ENCODE measurements around the gene IGFALS.

The IGFALS gene

DNA sequence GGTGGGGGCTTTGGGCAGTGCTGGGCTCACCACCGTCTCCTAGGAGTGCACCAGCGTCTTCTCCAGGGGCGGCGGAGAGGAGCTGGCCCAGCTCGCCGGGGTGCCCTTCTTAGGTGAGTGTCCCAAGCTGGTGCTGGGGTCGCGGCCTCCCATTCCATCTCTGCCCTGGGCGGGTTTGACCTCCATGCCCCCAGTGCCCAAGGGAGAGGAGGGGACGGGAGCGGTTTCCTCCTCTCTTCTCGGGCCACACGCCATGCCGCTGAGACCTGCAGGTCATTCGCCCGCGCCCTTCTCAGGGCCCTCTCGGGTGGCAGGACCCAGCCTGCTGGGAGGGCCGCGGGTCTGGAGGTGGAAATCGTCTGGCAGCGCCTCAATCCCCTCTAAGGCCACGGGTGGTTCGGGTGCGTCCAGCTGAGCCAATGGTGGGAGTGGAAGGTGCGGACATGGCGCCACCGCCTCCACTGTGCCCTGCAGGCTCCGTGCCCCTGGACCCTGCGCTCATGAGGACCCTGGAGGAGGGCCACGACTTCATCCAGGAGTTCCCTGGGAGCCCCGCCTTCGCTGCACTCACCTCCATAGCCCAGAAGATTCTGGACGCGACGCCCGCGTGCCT, 5.3 kb downstream of the IGFALS start:
- DNase-seq = no peak

- DNase-seq = no peak
Measured at GRCh38 chr16:1787322-1788094, 6.0 kb downstream of the IGFALS start.

DNA sequence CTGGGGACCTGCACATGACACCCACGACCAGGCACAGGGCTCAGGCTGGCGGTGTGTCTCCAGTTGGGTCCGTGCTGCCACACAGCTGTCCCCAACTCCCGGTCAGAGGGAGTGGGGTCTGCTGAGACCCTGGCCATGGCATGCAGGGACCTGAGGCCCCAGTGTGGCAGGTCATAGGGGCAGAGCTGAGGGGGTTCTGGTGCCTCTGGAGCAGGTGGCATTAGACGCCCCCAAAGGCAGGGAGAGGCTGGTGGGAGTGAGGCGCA, 6.5 kb downstream of the IGFALS start:
- DNase-seq = no peak

GRCh38 chr16:1786242-1787055, 7.1 kb downstream of the IGFALS start:
- no peak for DNase-seq

- DNase-seq = no peak
Measured at GRCh38 chr16:1785846-1786170, 7.7 kb downstream of the IGFALS start.

DNA sequence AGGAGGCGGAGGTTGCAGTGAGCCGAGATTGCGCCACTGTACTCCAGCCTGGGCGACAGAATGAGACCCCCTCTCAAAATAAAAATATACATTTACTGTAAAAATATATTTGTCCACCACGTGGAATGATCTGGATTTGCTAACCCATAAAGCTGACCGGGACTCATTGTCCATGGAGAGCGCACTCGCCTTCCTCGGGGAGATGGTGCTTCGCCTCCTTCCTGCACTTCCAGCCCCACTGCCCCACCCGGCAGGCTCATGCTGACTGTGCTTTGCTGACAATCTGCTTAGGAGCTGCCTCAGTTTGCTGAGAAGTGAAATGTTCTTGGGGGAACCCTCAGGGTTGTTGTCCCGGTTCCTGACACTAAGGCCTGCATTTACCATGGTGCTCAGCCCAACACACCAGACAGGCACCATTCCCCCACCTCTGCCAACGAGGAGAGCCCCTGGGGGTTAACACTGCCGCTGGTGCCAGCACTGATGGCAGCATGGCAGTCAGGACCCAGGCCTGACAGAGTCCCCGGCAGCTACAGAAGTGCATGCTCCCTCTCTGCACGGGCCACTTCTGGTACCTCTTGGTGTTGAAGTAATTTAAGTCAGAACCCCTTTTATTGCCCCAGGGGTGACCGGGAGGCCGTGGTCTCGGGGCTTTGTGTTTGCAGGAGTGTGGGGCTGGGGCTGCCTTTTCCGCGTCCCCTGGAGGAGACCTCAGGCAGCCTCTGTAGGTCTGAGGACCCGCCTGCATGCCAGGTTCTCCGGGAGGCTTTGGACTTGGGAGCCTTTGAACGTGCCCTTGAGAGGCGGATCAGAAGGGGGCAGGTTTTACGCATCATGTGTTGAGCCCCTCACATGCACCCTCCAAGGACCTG, 8.3 kb downstream of the IGFALS start:
- no peak for DNase-seq

GRCh38 chr16:1782408-1783264, 10.9 kb downstream of the IGFALS start, which contains the start of the genes NUBP2 and SPSB3:
NUBP2 (plus strand) TSS chr16:1782960; CDS start chr16:1783021, 61 bp downstream.
SPSB3 (minus strand) TSS chr16:1782571; CDS start chr16:1781483, 1,088 bp downstream.
- peak; percentile 100 for DNase-seq

DNA sequence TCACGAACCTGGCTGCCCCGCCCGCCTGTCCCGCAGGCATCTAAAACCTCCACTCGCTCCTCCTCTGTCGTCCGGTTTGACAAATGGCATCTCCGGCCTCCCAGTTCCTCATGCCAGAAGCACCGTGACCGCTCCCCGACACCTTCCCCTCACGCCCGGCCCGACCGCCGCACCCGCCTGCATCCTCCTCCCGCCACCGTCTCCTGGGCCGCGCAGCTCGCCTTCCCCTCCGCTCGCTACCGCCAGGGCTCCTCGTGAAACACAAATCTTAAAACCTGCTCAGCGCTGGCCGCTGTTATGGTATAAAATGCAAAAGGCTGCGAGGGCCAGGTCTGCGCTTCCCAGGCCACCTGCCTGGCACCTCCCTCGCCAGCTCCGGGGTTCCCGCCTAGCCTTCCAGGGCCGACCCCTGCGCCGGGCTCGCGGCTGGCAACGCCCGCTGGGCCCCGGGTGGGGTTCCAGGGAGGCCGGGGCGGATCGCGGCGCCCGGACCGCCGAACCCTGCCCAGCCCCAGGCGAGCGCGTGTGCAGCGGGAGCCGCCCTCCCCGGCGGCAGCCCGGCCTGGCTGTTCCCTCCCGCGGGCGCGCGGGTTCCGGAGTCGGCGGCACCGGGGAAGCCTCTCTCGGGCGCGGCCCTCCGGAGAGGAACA, 11.6 kb downstream of the IGFALS start:
- no peak for DNase-seq

GRCh38 chr16:1781254-1781653, 12.3 kb downstream of the IGFALS start:
- DNase-seq = no peak

DNA sequence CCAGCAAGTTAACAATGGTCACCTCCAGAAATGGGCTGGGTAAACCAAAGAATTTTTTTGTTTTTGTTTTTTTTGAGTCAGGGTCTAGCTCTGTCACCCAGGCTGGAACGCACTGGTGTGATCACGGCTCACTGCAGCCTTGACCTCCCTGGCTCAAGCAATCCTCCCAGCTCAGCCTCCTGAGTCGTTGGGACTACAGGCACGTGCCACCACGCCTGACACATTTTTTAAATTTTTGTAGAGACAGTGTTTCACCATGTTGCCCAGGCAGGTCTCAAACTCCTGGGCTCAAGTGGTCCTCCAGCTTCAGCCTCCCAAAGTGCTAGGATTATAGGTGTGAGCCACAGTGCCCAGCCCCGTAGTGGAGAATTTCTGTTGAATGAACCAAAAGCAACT, 12.8 kb downstream of the IGFALS start:
- no peak for DNase-seq

- no peak for DNase-seq
Measured at GRCh38 chr16:1779741-1780676, 13.5 kb downstream of the IGFALS start.

- DNase-seq = no peak
Measured at GRCh38 chr16:1779234-1779701, 14.2 kb downstream of the IGFALS start.

GRCh38 chr16:1778200-1779179, 15.0 kb downstream of the IGFALS start:
- no peak for DNase-seq

DNA sequence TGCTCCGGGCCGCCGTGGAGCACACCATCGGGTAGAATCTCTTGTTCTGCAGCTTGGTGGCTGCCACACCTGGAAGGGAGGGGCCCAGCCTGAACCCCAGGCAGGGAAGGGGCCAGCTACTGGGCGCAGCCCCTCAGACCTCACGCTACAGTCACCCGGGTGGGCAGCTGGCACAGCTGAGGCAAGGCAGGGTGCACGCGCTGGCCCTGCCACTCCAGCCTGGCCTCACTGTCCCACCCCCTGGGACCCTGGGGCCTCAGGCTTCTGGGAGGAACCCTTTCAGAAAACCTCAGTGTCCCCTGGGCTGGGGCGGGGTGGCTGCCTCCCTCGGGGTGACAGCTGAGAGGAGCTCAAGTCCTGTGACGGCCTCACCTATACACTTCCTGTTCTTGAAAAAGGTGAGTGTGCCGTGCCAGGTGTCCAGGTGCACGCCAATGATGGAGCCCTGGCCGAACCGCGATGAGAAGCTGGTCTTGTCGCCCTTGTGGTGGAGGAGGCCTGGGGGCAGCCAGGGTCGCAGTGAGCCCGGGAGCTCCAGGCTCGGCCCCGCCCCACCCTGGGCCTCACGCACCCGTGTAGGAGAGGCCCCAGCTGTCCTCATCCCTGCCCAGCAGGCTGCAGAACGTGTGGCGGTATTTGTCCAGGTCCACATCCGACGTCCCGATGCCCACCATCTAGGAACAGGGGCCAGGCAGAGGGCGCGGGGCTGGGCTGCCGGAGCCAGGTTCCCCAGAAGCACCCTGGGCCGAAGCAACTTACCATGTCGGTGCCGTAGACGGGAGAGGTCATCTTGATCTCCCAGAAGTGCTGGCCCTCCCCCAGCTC, 15.9 kb downstream of the IGFALS start:
- no peak for DNase-seq

DNA sequence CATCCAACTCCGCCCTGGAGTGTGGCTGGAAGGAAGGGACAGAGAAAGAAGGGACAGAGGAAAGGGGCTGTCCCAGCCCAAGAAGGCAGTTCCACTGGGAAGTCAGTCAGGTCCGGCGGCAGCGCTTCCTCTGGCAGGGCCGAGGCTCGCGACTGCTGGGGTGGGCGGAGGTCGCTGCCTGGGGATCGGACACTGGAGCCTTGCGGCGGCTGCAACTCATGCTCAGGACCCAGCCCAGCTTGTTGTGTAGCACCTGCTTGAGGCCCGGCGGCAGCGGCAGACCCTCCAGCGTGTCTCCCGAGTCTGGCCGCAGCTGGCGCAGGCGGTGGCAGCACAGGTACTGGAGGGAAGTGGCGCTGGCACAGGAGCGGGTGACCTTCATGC, 16.5 kb downstream of the IGFALS start:
- DNase-seq = no peak

DNA sequence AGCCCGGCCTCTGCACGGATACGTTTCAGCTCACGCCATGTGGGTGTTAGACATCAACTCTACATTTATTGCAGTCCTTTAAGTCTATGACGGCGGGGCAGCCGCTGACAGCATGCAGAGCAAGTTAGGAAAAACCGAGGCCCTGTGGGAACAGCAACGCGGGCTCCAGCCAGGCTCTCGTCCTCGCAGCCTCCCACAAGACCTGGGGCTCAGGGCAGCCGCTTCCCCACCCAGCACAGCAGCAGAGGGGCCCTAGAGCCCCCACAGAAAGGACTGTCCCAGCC, 16.9 kb downstream of the IGFALS start:
- no peak for DNase-seq

- no peak for DNase-seq
Measured at GRCh38 chr16:1775846-1776671, 17.4 kb downstream of the IGFALS start.

Data from amniotic stem cell (primary cell).